IMR-90 (cell line): ENCODE results near the gene TCF7. TPM values are rescaled to one million over a fixed set of nuclear protein-coding genes. Genes with fewer than 3 reads are reported as not detected.

Experiments used
- ATAC-seq: fragments of 200-7000 bp; cut with Tn5 transposase; 2 replicates; pipeline ENCODE4 v1.9.1; 2020; ENCODE audit warnings: low read depth, mild to moderate bottlenecking, moderate library complexity
- BruUV-seq: library from RNA; stranded (reverse); fragments of 400-500 nt; replicated peaks from 2 replicates; lab custom pipeline; 2021; lab: Mats Ljungman, UMichigan
- CTCF ChIA-PET: fragments of 300-600 bp; formaldehyde crosslinking; extraction: SDS; loops from one replicate; lab custom pipeline; 2021; ENCODE audit warnings: antibody characterized with exemption; lab: Yijun Ruan, JAX
- POLR2A ChIA-PET: fragments of 300-600 bp; sonication (Branson Sonifier 250); formaldehyde crosslinking; loops from one replicate; lab custom pipeline; 2022; ENCODE audit warnings: antibody characterized with exemption; ENCODE audit not compliant: unreplicated experiment; lab: Charles Lee
- DNase-seq: peaks from one replicate; pipeline ENCODE4 v3.0.0; 2013
- H2AFZ ChIP-seq: replicated peaks from 2 replicates; pipeline ENCODE3; 2013; ENCODE audit warnings: low read length, mild to moderate bottlenecking; ENCODE audit not compliant: poor library complexity
- H2AK5ac ChIP-seq: 2 replicates; pipeline ENCODE4 v1.6.1; 2013; ENCODE audit warnings: low read depth, low read length, inconsistent platforms
- H2AK9ac ChIP-seq: replicated peaks from 2 replicates; pipeline ENCODE3; 2013; ENCODE audit warnings: mild to moderate bottlenecking, low read depth, low read length, moderate library complexity; ENCODE audit not compliant: poor library complexity
- H2BK120ac ChIP-seq: 2 replicates; pipeline ENCODE4 v1.6.1; 2013; ENCODE audit warnings: low read depth, low read length, inconsistent platforms
- H2BK15ac ChIP-seq: 3 replicates; pipeline ENCODE4 v1.6.1; 2013; ENCODE audit warnings: low read depth, low read length, inconsistent platforms
- H2BK20ac ChIP-seq: 2 replicates; pipeline ENCODE4 v1.6.1; 2013; ENCODE audit warnings: low read depth, mild to moderate bottlenecking, inconsistent platforms, low read length, moderate library complexity
- H2BK5ac ChIP-seq: 2 replicates; pipeline ENCODE4 v1.6.1; 2013; ENCODE audit warnings: mild to moderate bottlenecking, low read depth, low read length, inconsistent platforms; ENCODE audit not compliant: poor library complexity, severe bottlenecking
- H3K14ac ChIP-seq: replicated peaks from 2 replicates; pipeline ENCODE4 v1.6.1; 2013; ENCODE audit warnings: low read depth, low read length, inconsistent platforms
- H3K18ac ChIP-seq: 2 replicates; pipeline ENCODE4 v1.6.1; 2013; ENCODE audit warnings: low read depth, low read length, control low read depth
- H3K23ac ChIP-seq: 2 replicates; pipeline ENCODE4 v1.6.1; 2013; ENCODE audit warnings: low read depth, low read length, inconsistent platforms
- H3K27ac ChIP-seq: 2 replicates; pipeline ENCODE4 v1.5.1; 2013; ENCODE audit warnings: mild to moderate bottlenecking, control low read depth, low read length; ENCODE audit not compliant: insufficient read depth
- H3K27me3 ChIP-seq: 2 replicates; pipeline ENCODE4 v1.6.1; 2013; ENCODE audit warnings: low read length; ENCODE audit not compliant: control insufficient read depth, insufficient read depth
- H3K36me3 ChIP-seq: 2 replicates; pipeline ENCODE4 v1.6.1; 2013; ENCODE audit warnings: low read length, mixed read lengths; ENCODE audit not compliant: control insufficient read depth, insufficient read depth
- H3K4ac ChIP-seq: 2 replicates; pipeline ENCODE4 v1.6.1; 2013; ENCODE audit warnings: low read depth, low read length, inconsistent platforms
- H3K4me1 ChIP-seq: 2 replicates; pipeline ENCODE4 v1.6.1; 2013; ENCODE audit warnings: low read length, mixed read lengths; ENCODE audit not compliant: control insufficient read depth, insufficient read depth
- H3K4me2 ChIP-seq: 2 replicates; pipeline ENCODE4 v1.6.1; 2013; ENCODE audit warnings: low read depth, mild to moderate bottlenecking, control low read depth, low read length, moderate library complexity
- H3K4me3 ChIP-seq: 2 replicates; pipeline ENCODE4 v1.5.1; 2013; ENCODE audit warnings: low read depth, mild to moderate bottlenecking, control low read depth, low read length, moderate library complexity; ENCODE audit not compliant: insufficient read depth
- H3K56ac ChIP-seq: 2 replicates; pipeline ENCODE4 v1.6.1; 2013; ENCODE audit warnings: low read length, inconsistent platforms; ENCODE audit not compliant: insufficient read depth; ENCODE audit errors: extremely low read depth
- H3K79me1 ChIP-seq, 2 experiments: 2 replicates each; pipeline ENCODE4 v1.6.1; 2013; ENCODE audit warnings: low read length in 2 of 2, inconsistent platforms in 1 of 2, low read depth in 1 of 2
- H3K9ac ChIP-seq: 2 replicates; pipeline ENCODE4 v1.6.1; 2013; ENCODE audit warnings: low read depth, low read length, control low read depth
- H3K9me1 ChIP-seq: 2 replicates; pipeline ENCODE4 v1.6.1; 2013; ENCODE audit warnings: low read length, inconsistent platforms; ENCODE audit not compliant: insufficient read depth
- H3K9me3 ChIP-seq: 2 replicates; pipeline ENCODE4 v1.6.1; 2013; ENCODE audit warnings: low read length; ENCODE audit not compliant: control insufficient read depth, insufficient read depth
- H4K20me1 ChIP-seq: 2 replicates; pipeline ENCODE4 v1.6.1; 2013; ENCODE audit warnings: low read length, inconsistent platforms; ENCODE audit not compliant: insufficient read depth
- H4K5ac ChIP-seq: 2 replicates; pipeline ENCODE4 v1.6.1; 2013; ENCODE audit warnings: mild to moderate bottlenecking, low read depth, low read length, control low read depth
- H4K8ac ChIP-seq, 2 experiments: 2 replicates each; pipeline ENCODE4 v1.6.1; 2013; ENCODE audit warnings: low read depth in 2 of 2, low read length in 2 of 2, control low read depth in 1 of 2, inconsistent platforms in 1 of 2
- H4K91ac ChIP-seq: 2 replicates; pipeline ENCODE4 v1.6.1; 2013; ENCODE audit warnings: low read depth, low read length, inconsistent platforms; ENCODE audit not compliant: insufficient read depth
- BHLHE40 ChIP-seq: fragments of 150-350 bp; IDR thresholded peaks from 2 replicates; pipeline ENCODE4 v1.6.1; 2016; ENCODE audit warnings: mild to moderate bottlenecking, low read depth, low read length
- CEBPB ChIP-seq: IDR thresholded peaks from 2 replicates; pipeline ENCODE4 v1.6.1; 2012; ENCODE audit warnings: low read depth, low read length, improper control_type of control experiment
- CHD1 ChIP-seq: IDR thresholded peaks from 2 replicates; pipeline ENCODE4 v1.6.1; 2012; ENCODE audit warnings: low read depth, low read length, improper control_type of control experiment
- FOS ChIP-seq: fragments of 150-350 bp; IDR thresholded peaks from 2 replicates; pipeline ENCODE4 v1.6.1; 2016; ENCODE audit warnings: low read depth, low read length
- MAFK ChIP-seq: IDR thresholded peaks from 2 replicates; pipeline ENCODE4 v1.6.1; 2012; ENCODE audit warnings: low read depth, low read length, improper control_type of control experiment
- MAZ ChIP-seq: IDR thresholded peaks from 2 replicates; pipeline ENCODE4 v1.6.1; 2012; ENCODE audit warnings: low read depth, mild to moderate bottlenecking, low read length, improper control_type of control experiment, moderate library complexity, borderline replicate concordance
- MXI1 ChIP-seq: IDR thresholded peaks from 2 replicates; pipeline ENCODE4 v1.6.1; 2012; ENCODE audit warnings: low read depth, mild to moderate bottlenecking, low read length, moderate library complexity, borderline replicate concordance
- NFE2L2 ChIP-seq: fragments of 150-350 bp; IDR thresholded peaks from 2 replicates; pipeline ENCODE4 v1.6.1; 2016; ENCODE audit warnings: low read depth, mild to moderate bottlenecking, low read length
- POLR2A ChIP-seq: IDR thresholded peaks from 2 replicates; pipeline ENCODE4 v1.6.1; 2012; ENCODE audit warnings: mild to moderate bottlenecking, low read depth, low read length
- RAD21 ChIP-seq: IDR thresholded peaks from 2 replicates; pipeline ENCODE4 v1.6.1; 2012; ENCODE audit warnings: low read length, improper control_type of control experiment
- RCOR1 ChIP-seq: IDR thresholded peaks from 2 replicates; pipeline ENCODE4 v1.6.1; 2012; ENCODE audit warnings: mild to moderate bottlenecking, low read length, improper control_type of control experiment; ENCODE audit not compliant: insufficient replicate concordance
- RFX5 ChIP-seq: IDR thresholded peaks from 2 replicates; pipeline ENCODE4 v1.8.0; 2012; ENCODE audit warnings: low read depth, mild to moderate bottlenecking, low read length, moderate library complexity
- SMC3 ChIP-seq: fragments of 150-350 bp; IDR thresholded peaks from 2 replicates; pipeline ENCODE4 v1.6.1; 2016; ENCODE audit warnings: low read depth, mild to moderate bottlenecking, antibody characterized with exemption, low read length, moderate library complexity
- WGBS, 2 experiments: methylation state at CpG; one replicate each; pipeline versions ENCODE4 v1.1.5 to v1.1.7; 2013; ENCODE audit warnings: missing lambda C conversion rate in 2 of 2; ENCODE audit not compliant: insufficient read length in 1 of 2; ENCODE audit errors: extremely low coverage in 2 of 2; 5-methylcytosine and 5-hydroxymethylcytosine counted together
- dilution Hi-C: fragments of 300-500 bp; cut with HindIII; formaldehyde crosslinking; loops from one replicate; pipeline ENCODE4 v1.14.3; 2018; ENCODE audit warnings: low sequenced_read_pairs; ENCODE audit not compliant: unreplicated experiment
- in situ Hi-C: fragments of 300-500 bp; cut with MboI; formaldehyde crosslinking; loops from 3 replicates; pipeline ENCODE4 v1.14.3; 2019; ENCODE audit warnings: low sequenced_read_pairs, inconsistent platforms, mixed read lengths
- intact Hi-C: fragments of 100-400 bp; cut with micrococcal nuclease; formaldehyde crosslinking; loops from 2 replicates; pipeline ENCODE4 v1.10.0; 2022
- polyA plus RNA-seq, 3 experiments: library from polyadenylated mRNA; depleted of rRNA; stranded (reverse); fragments of >200 nt; gene quantifications; 2 replicates each; pipeline ENCODE4 v1.2.3, GENCODE V29; 2012; ENCODE audit warnings: low replicate concordance in 1 of 3
- total RNA-seq: library from RNA; depleted of rRNA; stranded (reverse); fragments of >200 nt; gene quantifications from 2 replicates; pipeline ENCODE4 v1.2.3, GENCODE V29; 2012
- TF ChIP-seq, protein P1 (sequence below): fragments of 150-350 bp; IDR thresholded peaks from 2 replicates; pipeline ENCODE4 v1.6.1; 2017; ENCODE audit warnings: mild to moderate bottlenecking, antibody characterized with exemption, low read length, low read depth
- TF ChIP-seq, protein P2 (sequence below): conservative IDR thresholded peaks from 2 replicates; pipeline ENCODE4 v1.5.1; 2012; ENCODE audit warnings: mild to moderate bottlenecking, low read depth, low read length, improper control_type of control experiment
- TF ChIP-seq, protein P3 (sequence below): fragments of 150-350 bp; IDR thresholded peaks from 2 replicates; pipeline ENCODE4 v1.6.1; 2016; ENCODE audit warnings: low read depth, mild to moderate bottlenecking, low read length, moderate library complexity, borderline replicate concordance

TCF7 gene
- total and polyA plus RNA-seq, 2 of the 4 experiments (the other 2 are of a cell fraction), result 1.3 to 3.4 TPM

DNA sequence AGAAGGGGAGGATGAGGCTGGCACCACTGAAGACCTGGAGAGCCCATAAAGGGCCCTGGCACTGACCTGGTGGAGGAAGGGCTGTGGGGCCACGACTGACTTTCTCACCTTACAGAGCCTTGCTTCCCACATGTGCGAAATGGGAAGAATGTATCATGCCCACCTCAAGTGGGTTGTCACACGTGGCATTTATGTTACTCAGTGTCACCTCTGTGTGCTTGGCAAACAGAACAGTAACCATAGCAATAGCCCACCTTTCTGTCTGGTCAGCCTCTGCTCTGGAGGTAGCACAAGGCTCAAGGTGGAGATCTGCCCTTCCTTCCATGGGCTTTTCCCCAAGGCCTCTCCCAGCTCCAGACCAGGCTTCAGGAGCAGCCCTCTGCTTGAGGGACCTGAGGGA lies 16.7 kb downstream of the TCF7 start:
- Histone ChIP-seq H3K4me3 (no peak overlapping the region), H3K18ac (no peak overlapping the region), H3K9ac (no peak overlapping the region), H2AFZ (no peak overlapping the region), H4K5ac (no peak overlapping the region), H4K20me1 (peaks cover 26% of the 10 kb centered on the region), H2BK20ac (no peak overlapping the region), H3K4me2 (no peak overlapping the region), H4K91ac (no peak overlapping the region), H3K14ac (no peak overlapping the region), H3K27me3 (no peaks in the 10 kb centered on the region), H2BK15ac (no peak overlapping the region), H3K9me3 (no peaks in the 10 kb centered on the region), H3K56ac (no peak overlapping the region), H4K8ac (no peak overlapping the region), H3K36me3 (peaks cover 42% of the 10 kb centered on the region), H3K27ac (no peak overlapping the region), H2AK5ac (no peak overlapping the region), H2BK120ac (no peak overlapping the region), H3K9me1 (peaks cover 9% of the 10 kb centered on the region), H3K23ac (no peak overlapping the region), H3K4ac (no peak overlapping the region), H3K4me1 (no peaks in the 10 kb centered on the region; the same call in 1 of the 2 replicates), H3K79me1 (peaks cover 20 to 74% of the 10 kb centered on the region in 2 experiments), H2BK5ac (no peak overlapping the region), H2AK9ac (no peak overlapping the region)
- POLR2A ChIA-PET, result no interaction called here
- TF ChIP-seq FOS, result no peak
- no peak for TF ChIP-seq BHLHE40
- TF ChIP-seq RFX5, result no peak
- no peak for TF ChIP-seq RAD21
- TF ChIP-seq, protein P1, sequence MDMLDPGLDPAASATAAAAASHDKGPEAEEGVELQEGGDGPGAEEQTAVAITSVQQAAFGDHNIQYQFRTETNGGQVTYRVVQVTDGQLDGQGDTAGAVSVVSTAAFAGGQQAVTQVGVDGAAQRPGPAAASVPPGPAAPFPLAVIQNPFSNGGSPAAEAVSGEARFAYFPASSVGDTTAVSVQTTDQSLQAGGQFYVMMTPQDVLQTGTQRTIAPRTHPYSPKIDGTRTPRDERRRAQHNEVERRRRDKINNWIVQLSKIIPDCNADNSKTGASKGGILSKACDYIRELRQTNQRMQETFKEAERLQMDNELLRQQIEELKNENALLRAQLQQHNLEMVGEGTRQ, result no peak
- TF ChIP-seq MAFK, result no peak
- no peak for TF ChIP-seq RCOR1
- TF ChIP-seq POLR2A, result no peak
- no peak for TF ChIP-seq CHD1
- no peak for TF ChIP-seq SMC3
- no peak for TF ChIP-seq MXI1
- TF ChIP-seq, protein P2, sequence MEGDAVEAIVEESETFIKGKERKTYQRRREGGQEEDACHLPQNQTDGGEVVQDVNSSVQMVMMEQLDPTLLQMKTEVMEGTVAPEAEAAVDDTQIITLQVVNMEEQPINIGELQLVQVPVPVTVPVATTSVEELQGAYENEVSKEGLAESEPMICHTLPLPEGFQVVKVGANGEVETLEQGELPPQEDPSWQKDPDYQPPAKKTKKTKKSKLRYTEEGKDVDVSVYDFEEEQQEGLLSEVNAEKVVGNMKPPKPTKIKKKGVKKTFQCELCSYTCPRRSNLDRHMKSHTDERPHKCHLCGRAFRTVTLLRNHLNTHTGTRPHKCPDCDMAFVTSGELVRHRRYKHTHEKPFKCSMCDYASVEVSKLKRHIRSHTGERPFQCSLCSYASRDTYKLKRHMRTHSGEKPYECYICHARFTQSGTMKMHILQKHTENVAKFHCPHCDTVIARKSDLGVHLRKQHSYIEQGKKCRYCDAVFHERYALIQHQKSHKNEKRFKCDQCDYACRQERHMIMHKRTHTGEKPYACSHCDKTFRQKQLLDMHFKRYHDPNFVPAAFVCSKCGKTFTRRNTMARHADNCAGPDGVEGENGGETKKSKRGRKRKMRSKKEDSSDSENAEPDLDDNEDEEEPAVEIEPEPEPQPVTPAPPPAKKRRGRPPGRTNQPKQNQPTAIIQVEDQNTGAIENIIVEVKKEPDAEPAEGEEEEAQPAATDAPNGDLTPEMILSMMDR, result no peak
- no peak for TF ChIP-seq MAZ
- TF ChIP-seq CEBPB, result no peak
- TF ChIP-seq NFE2L2, result no peak
- TF ChIP-seq, protein P3, sequence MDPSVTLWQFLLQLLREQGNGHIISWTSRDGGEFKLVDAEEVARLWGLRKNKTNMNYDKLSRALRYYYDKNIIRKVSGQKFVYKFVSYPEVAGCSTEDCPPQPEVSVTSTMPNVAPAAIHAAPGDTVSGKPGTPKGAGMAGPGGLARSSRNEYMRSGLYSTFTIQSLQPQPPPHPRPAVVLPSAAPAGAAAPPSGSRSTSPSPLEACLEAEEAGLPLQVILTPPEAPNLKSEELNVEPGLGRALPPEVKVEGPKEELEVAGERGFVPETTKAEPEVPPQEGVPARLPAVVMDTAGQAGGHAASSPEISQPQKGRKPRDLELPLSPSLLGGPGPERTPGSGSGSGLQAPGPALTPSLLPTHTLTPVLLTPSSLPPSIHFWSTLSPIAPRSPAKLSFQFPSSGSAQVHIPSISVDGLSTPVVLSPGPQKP, result no peak
- dilution Hi-C loops, result no loop called here
- 67% methylated on average over 2 of the region's 3 CpGs; no CpG with 5 or more reads in 1 of the 2 experiments for WGBS, 2 experiments
- DNase-seq (no peak), ATAC-seq (no peak)
- in situ Hi-C loops, result no loop called here
- CTCF ChIA-PET, result no interaction called here
- BruUV-seq, result no TSS peak
- intact Hi-C loops, result no loop called here
